ENCODE results near the gene ICAM4. TPM values are rescaled to one million over a fixed set of nuclear protein-coding genes. Genes with fewer than 3 reads are reported as not detected.

Gene ICAM4
- polyA plus RNA-seq, 1 donor from 2014 or later = not detected

GRCh38 chr19:10309423-10309822 lies 22.7 kb downstream of the ICAM4 start, which contains the start of gene ZGLP1:
ZGLP1 (minus strand) TSS chr19:10309815.
- no peak for TF ChIP-seq SMC3 (conservative IDR thresholded peaks at IDR 0.05; ENCODE audit: poor library complexity)
- no peak for TF ChIP-seq MXI1 (conservative IDR thresholded peaks at IDR 0.05; ENCODE audit: poor library complexity, severe bottlenecking)
- no peak for TF ChIP-seq TAF1 (IDR thresholded peaks at IDR 0.05; ENCODE audit: low read depth)
- no peak for TF ChIP-seq POLR2AphosphoS5 (IDR thresholded peaks at IDR 0.05)
- H4K20me1 ChIP-seq (ENCODE audit: insufficient read depth) = no peaks in the 10 kb centered on the region
- H3K9me2 ChIP-seq (ENCODE audit: insufficient read depth, low read length) = no peaks in the 10 kb centered on the region
- H3K4me2 ChIP-seq (ENCODE audit: low read length) = no peak within 1 kb of the TSS
- H3K9ac ChIP-seq (ENCODE audit: low read length) = no peak within 1 kb of the TSS
- no peaks in the 10 kb centered on the region for H3K79me2 ChIP-seq (replicated peaks; ENCODE audit: insufficient read depth, low read length)
- H3K36me3 ChIP-seq (ENCODE audit: insufficient read depth, low read length) = no peaks in the 10 kb centered on the region
- no peaks in the 10 kb centered on the region for H3K27me3 ChIP-seq (ENCODE audit: insufficient read depth, low read depth, low read length)
- H3K27ac ChIP-seq (ENCODE audit: low read length) = no peak within 1 kb of the TSS
- no peaks in the 10 kb centered on the region for H3K9me3 ChIP-seq (ENCODE audit: low read length)
- no peaks in the 10 kb centered on the region for H3F3A ChIP-seq (ENCODE audit: insufficient read depth, low read length, poor library complexity, severe bottlenecking)
- no peak within 1 kb of the TSS for H2AFZ ChIP-seq (ENCODE audit: low read depth, low read length)
- no peak within 1 kb of the TSS for H3K4me3 ChIP-seq (ENCODE audit: low read length)

GRCh38 chr19:10315335-10316214 lies 28.8 kb downstream of the ICAM4 start, which contains the start of gene FDX2:
FDX2 (minus strand) TSS chr19:10316015; CDS start chr19:10315996, 19 bp downstream.
- H3K9me3 ChIP-seq (ENCODE audit: low read length) = no peaks in the 10 kb centered on the region
- TF ChIP-seq MXI1 (conservative IDR thresholded peaks at IDR 0.05; ENCODE audit: poor library complexity, severe bottlenecking) = peak; percentile 100
- TF ChIP-seq, protein P1, sequence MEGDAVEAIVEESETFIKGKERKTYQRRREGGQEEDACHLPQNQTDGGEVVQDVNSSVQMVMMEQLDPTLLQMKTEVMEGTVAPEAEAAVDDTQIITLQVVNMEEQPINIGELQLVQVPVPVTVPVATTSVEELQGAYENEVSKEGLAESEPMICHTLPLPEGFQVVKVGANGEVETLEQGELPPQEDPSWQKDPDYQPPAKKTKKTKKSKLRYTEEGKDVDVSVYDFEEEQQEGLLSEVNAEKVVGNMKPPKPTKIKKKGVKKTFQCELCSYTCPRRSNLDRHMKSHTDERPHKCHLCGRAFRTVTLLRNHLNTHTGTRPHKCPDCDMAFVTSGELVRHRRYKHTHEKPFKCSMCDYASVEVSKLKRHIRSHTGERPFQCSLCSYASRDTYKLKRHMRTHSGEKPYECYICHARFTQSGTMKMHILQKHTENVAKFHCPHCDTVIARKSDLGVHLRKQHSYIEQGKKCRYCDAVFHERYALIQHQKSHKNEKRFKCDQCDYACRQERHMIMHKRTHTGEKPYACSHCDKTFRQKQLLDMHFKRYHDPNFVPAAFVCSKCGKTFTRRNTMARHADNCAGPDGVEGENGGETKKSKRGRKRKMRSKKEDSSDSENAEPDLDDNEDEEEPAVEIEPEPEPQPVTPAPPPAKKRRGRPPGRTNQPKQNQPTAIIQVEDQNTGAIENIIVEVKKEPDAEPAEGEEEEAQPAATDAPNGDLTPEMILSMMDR (IDR thresholded peaks at IDR 0.05; ENCODE audit: poor library complexity, severe bottlenecking) = no peak
- peak; percentile 38 for TF ChIP-seq SMC3 (conservative IDR thresholded peaks at IDR 0.05; ENCODE audit: poor library complexity)
- no peak for TF ChIP-seq RAD21 (conservative IDR thresholded peaks at IDR 0.05)
- TF ChIP-seq TAF1 (IDR thresholded peaks at IDR 0.05; ENCODE audit: low read depth) = no peak
- TF ChIP-seq EP300 (conservative IDR thresholded peaks at IDR 0.05; ENCODE audit: poor library complexity, severe bottlenecking) = no peak
- TF ChIP-seq POLR2AphosphoS5 (IDR thresholded peaks at IDR 0.05) = peak; percentile 81
- no peak for TF ChIP-seq EZH2 (IDR thresholded peaks at IDR 0.05; ENCODE audit: borderline replicate concordance, insufficient read depth, low read length, poor library complexity, severe bottlenecking)
- no peaks in the 10 kb centered on the region for H3F3A ChIP-seq (ENCODE audit: insufficient read depth, low read length, poor library complexity, severe bottlenecking)
- H2AFZ ChIP-seq (ENCODE audit: low read depth, low read length) = peak within 1 kb of the TSS; percentile 71
- H3K9ac ChIP-seq (ENCODE audit: low read length) = peak within 1 kb of the TSS; percentile 62
- H3K36me3 ChIP-seq (ENCODE audit: insufficient read depth, low read length) = no peaks in the 10 kb centered on the region
- H3K4me2 ChIP-seq (ENCODE audit: low read length) = peak within 1 kb of the TSS; percentile 38
- peak within 1 kb of the TSS; percentile 24 for H3K27ac ChIP-seq (ENCODE audit: low read length)
- H3K79me2 ChIP-seq (replicated peaks; ENCODE audit: insufficient read depth, low read length) = no peaks in the 10 kb centered on the region
- peak within 1 kb of the TSS; percentile 88 for H3K4me3 ChIP-seq (ENCODE audit: low read length)
- no peaks in the 10 kb centered on the region for H3K9me2 ChIP-seq (ENCODE audit: insufficient read depth, low read length)
- H3K27me3 ChIP-seq (ENCODE audit: insufficient read depth, low read depth, low read length) = no peaks in the 10 kb centered on the region
- no peaks in the 10 kb centered on the region for H4K20me1 ChIP-seq (ENCODE audit: insufficient read depth)

GRCh38 chr19:10316229-10317044 lies 29.7 kb downstream of the ICAM4 start:
- Histone ChIP-seq H3K9me3 (ENCODE audit: low read length) (no peaks in the 10 kb centered on the region), H3K36me3 (ENCODE audit: insufficient read depth, low read length) (no peaks in the 10 kb centered on the region), H3F3A (ENCODE audit: insufficient read depth, low read length, poor library complexity, severe bottlenecking) (no peaks in the 10 kb centered on the region), H3K4me2 (ENCODE audit: low read length) (no peak overlapping the region), H3K9ac (ENCODE audit: low read length) (no peak overlapping the region), H3K27ac (ENCODE audit: low read length) (no peak overlapping the region), H3K4me3 (ENCODE audit: low read length) (peak overlapping the region; percentile 88), H4K20me1 (ENCODE audit: insufficient read depth) (no peaks in the 10 kb centered on the region), H3K79me2 (replicated peaks; ENCODE audit: insufficient read depth, low read length) (no peaks in the 10 kb centered on the region), H2AFZ (ENCODE audit: low read depth, low read length) (no peak overlapping the region), H3K27me3 (ENCODE audit: insufficient read depth, low read depth, low read length) (no peaks in the 10 kb centered on the region), H3K9me2 (ENCODE audit: insufficient read depth, low read length) (no peaks in the 10 kb centered on the region)
- TF ChIP-seq EP300 (conservative IDR thresholded peaks at IDR 0.05; ENCODE audit: poor library complexity, severe bottlenecking) = no peak
- no peak for TF ChIP-seq REST (IDR thresholded peaks at IDR 0.05; ENCODE audit: borderline replicate concordance)
- TF ChIP-seq MXI1 (conservative IDR thresholded peaks at IDR 0.05; ENCODE audit: poor library complexity, severe bottlenecking) = no peak
- TF ChIP-seq EZH2 (IDR thresholded peaks at IDR 0.05; ENCODE audit: borderline replicate concordance, insufficient read depth, low read length, poor library complexity, severe bottlenecking) = no peak
- no peak for TF ChIP-seq SMC3 (conservative IDR thresholded peaks at IDR 0.05; ENCODE audit: poor library complexity)
- TF ChIP-seq RAD21 (conservative IDR thresholded peaks at IDR 0.05) = no peak
- no peak for TF ChIP-seq TAF1 (IDR thresholded peaks at IDR 0.05; ENCODE audit: low read depth)
- TF ChIP-seq, protein P1 (IDR thresholded peaks at IDR 0.05; ENCODE audit: poor library complexity, severe bottlenecking) = no peak
- TF ChIP-seq POLR2AphosphoS5 (IDR thresholded peaks at IDR 0.05) = no peak

Data from neural cell (in vitro differentiated cells).